ENCODE data around the gene PCSK4. TPM values are rescaled to one million over a fixed set of nuclear protein-coding genes. Genes with fewer than 3 reads are reported as not detected.

The PCSK4 gene
- total RNA-seq, 4 donors from 2014 or later: 7.7 to 14.6 (median 12.1) TPM

DNA sequence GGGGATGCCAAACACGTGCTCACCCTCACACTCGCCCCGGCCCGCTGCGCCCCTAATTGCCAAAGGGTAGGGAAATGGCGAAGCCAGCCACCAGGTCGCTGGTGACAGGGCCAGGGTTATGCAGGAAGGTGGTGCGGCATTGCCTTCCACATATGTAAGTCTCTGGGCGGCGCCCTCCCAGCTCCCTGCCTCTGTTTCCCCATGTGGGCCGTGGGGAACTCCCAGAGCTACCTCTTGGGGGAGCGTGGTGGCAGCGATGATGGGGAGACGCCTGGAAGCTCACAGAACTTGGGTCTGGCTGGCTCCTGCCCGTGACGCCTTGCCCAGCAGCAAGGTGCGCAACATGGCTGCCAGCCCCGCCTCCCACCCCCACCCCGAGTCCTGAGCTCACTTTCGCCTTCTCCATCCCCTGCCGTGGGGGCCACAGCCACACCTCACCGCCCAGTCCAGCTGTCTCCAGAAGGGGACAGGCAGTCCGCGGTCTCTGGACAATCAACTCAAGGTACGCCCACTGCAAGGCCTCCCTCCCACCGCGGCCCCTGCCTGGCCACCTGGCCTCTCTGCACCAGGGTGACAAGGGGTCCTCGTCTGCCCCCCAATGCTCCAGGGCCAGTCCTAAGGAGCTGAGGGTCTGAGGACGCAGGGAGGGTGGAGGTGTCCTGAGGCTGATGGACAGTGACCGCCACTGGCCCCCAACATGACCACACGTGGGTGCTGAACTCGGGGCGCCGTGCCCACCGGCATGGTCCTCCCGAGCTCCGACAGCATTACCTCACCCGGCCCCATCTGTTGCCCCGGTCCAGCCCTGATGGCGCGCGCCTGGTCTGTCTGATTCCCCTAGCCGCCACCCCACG lies 17.7 kb downstream of the PCSK4 start:
- Histone ChIP-seq H3K27ac (no peak overlapping the region), H3K9me3 (no peaks in the 10 kb centered on the region), H3K4me1 (peaks cover 24 to 57% (median 45%) of the 10 kb centered on the region in 4 donors), H3K27me3 (peaks cover 0 to 51% of the 10 kb centered on the region in 2 donors), H3K4me3 (no peak overlapping the region), H3K36me3 (peaks cover 0 to 22% (median 0%) of the 10 kb centered on the region in 3 donors)
- no peak for DNase-seq
- no peak for TF ChIP-seq POLR2A (IDR thresholded peaks at IDR 0.05)
- TF ChIP-seq, protein P1, sequence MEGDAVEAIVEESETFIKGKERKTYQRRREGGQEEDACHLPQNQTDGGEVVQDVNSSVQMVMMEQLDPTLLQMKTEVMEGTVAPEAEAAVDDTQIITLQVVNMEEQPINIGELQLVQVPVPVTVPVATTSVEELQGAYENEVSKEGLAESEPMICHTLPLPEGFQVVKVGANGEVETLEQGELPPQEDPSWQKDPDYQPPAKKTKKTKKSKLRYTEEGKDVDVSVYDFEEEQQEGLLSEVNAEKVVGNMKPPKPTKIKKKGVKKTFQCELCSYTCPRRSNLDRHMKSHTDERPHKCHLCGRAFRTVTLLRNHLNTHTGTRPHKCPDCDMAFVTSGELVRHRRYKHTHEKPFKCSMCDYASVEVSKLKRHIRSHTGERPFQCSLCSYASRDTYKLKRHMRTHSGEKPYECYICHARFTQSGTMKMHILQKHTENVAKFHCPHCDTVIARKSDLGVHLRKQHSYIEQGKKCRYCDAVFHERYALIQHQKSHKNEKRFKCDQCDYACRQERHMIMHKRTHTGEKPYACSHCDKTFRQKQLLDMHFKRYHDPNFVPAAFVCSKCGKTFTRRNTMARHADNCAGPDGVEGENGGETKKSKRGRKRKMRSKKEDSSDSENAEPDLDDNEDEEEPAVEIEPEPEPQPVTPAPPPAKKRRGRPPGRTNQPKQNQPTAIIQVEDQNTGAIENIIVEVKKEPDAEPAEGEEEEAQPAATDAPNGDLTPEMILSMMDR (IDR thresholded peaks at IDR 0.05): no peak

DNA sequence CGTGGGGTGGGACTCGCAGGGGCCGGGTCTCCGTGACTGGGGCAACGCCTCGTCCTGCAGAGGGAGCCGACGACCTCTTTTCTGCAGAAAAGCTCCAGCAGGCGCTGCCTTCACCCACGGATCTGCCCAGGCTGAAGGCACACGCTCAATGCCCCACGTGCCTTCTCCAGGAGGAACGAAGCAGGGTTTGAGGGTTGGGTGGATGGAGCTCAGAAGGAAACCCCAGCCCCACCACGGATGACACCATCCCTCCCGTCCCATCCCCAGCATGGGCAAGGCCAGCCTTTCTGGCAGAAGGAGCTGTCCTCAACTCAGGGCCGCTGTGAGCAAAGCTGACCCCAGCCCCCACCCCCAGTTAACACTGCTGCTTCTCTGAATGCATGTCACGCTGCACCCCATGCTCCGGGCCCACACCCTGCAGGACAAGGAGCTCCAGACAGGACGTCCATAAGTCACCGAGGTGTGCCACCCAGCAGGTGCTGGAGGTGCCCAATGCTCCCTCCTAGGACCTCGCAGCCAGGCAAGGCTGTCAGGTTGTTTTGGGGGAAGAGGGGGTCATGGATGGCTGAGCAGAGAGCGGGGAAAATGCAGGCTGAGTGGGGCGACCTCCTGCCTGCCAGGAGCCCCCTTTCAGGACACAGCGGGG lies 18.5 kb downstream of the PCSK4 start:
- peaks cover 24 to 59% (median 51%) of the 10 kb centered on the region in 4 donors for H3K4me1 ChIP-seq
- H3K9me3 ChIP-seq: no peaks in the 10 kb centered on the region
- peaks cover 0 to 17% (median 0%) of the 10 kb centered on the region in 3 donors for H3K36me3 ChIP-seq
- no peak for TF ChIP-seq POLR2A (IDR thresholded peaks at IDR 0.05)
- TF ChIP-seq, protein P1 (IDR thresholded peaks at IDR 0.05): peak in 1 of 6 experiments; percentile 12
- peak overlapping the region in 2 of 4 donors; percentile 48 to 56 for H3K4me3 ChIP-seq
- peaks cover 0 to 59% of the 10 kb centered on the region in 2 donors for H3K27me3 ChIP-seq
- DNase-seq: no peak
- H3K27ac ChIP-seq: no peak overlapping the region

DNA sequence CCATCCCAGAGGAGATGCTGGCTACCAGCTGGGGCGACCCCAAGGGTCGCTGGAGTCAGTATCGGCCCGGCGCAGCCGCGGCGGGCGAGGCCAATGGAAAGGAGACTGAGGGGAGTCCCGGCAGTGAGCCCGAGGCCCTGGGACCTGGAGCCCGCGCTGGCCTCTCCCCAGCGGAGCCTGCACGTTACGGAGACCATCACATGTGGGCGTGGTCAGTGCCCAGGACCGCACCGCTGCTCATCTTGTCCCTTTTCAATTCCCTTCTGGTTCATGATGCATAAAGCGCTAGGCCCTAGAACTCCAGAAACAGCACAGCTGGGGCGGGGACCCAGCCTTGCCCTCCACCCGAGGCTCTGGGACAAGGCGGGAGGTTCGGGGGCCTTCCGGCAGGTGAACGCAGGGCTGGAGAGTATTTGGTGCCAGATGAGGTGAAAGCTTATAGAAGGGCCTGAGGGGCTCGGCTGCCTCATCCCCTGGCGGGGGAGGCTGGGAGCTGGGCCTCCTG lies 19.1 kb downstream of the PCSK4 start:
- peak overlapping the region; percentile 16 to 56 (median 48) for H3K4me3 ChIP-seq

DNA sequence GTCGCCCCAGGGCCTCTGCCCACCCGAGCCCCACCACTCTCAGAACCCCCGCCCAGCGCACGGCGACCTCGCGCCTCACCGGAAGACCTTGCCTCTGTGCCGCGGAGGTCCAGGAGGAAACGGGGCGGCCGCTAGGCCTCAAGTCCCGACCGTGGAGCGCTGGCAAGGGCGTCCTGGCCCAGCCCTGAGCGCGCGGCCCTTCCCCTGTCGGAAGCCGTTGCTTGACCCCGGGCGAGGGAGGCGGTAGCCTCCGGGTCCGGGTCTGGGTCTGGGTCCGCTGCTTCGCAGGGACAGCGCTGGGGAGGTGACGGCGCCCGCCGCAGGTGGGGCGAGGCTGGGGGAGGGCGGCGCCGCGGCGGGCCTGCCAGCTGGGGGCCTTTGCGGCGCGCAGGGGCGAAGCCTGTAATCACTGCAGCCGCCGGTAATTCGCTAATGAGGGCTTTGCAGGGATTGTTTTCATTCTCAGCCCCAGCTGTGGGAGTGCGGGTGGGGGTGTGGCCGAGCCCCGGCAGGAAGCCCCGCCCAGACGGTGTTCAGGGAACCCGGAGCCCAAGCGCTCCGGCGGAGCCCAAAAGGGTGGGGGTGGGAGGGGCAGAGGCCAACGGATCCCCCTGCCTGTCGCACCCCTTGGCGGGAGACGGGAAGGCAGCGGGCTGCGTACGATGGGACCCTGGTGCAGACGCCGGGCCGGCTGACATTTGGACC lies 19.7 kb downstream of the PCSK4 start:
- H3K27me3 ChIP-seq: peaks cover 0 to 68% of the 10 kb centered on the region in 2 donors

More for the DNA sequence above, 19.1 kb downstream of the PCSK4 start:
- peaks cover 0 to 16% (median 0%) of the 10 kb centered on the region in 3 donors for H3K36me3 ChIP-seq
- TF ChIP-seq, protein P1 (IDR thresholded peaks at IDR 0.05): no peak
- H3K27me3 ChIP-seq: peaks cover 0 to 65% of the 10 kb centered on the region in 2 donors
- peak overlapping the region in 1 of 4 donors; percentile 49 for H3K27ac ChIP-seq
- no peak for DNase-seq
- H3K9me3 ChIP-seq: no peaks in the 10 kb centered on the region
- H3K4me1 ChIP-seq: peaks cover 24 to 64% (median 54%) of the 10 kb centered on the region in 4 donors

DNA sequence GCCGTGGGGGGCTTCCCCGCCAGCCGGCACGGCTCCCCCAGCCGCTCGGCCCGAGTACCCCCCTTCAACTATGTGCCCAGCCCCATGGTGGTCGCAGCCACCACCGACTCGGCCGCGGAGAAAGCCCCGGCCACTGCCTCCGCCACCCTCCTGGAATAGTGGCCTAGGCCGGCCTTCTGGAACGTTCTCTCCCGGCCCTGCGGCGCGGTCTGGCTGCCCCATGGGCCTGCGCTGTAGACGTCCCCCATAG lies 20.2 kb downstream of the PCSK4 start:
- TF ChIP-seq, protein P1 (IDR thresholded peaks at IDR 0.05): no peak
- no peak for TF ChIP-seq POLR2A (IDR thresholded peaks at IDR 0.05)
- peaks cover 0 to 7% (median 0%) of the 10 kb centered on the region in 3 donors for H3K36me3 ChIP-seq
- no peak for DNase-seq
- H3K9me3 ChIP-seq: no peaks in the 10 kb centered on the region
- peaks cover 24 to 74% (median 58%) of the 10 kb centered on the region in 4 donors for H3K4me1 ChIP-seq
- H3K27me3 ChIP-seq: peaks cover 0 to 68% of the 10 kb centered on the region in 2 donors
- no peak overlapping the region for H3K27ac ChIP-seq
- peak overlapping the region; percentile 16 to 56 (median 48) for H3K4me3 ChIP-seq

More for the DNA sequence above, 19.7 kb downstream of the PCSK4 start:
- Histone ChIP-seq H3K9me3 (no peaks in the 10 kb centered on the region), H3K4me3 (peak overlapping the region; percentile 16 to 56 (median 48)), H3K36me3 (peaks cover 0 to 11% (median 0%) of the 10 kb centered on the region in 3 donors), H3K4me1 (peaks cover 24 to 70% (median 57%) of the 10 kb centered on the region in 4 donors), H3K27ac (peak overlapping the region in 1 of 4 donors; percentile 49)
- no peak for TF ChIP-seq POLR2A (IDR thresholded peaks at IDR 0.05)
- TF ChIP-seq, protein P1 (IDR thresholded peaks at IDR 0.05): no peak
- DNase-seq: peak in 2 of 3 donors; percentile 74 to 84

Measured in Peyer's patch (tissue), 4 donors.